Esophagus mucosa (tissue), 1 donor: ENCODE data around the gene NFKB1. TPM values are rescaled to one million over a fixed set of nuclear protein-coding genes. Genes with fewer than 3 reads are reported as not detected.

ENCODE experiments used
- ATAC-seq: fragments of 200-7000 bp; cut with Tn5 transposase; one replicate; pipeline ENCODE4 v1.9.1; 2020
- total RNA-seq: library from RNA; stranded (reverse); gene quantifications from one replicate; pipeline ENCODE4 v1.2.4, GENCODE V29; 2023
- donor health status: DM: yes; HTN: yes; CAD: no.

The NFKB1 gene
- total RNA-seq, 1 donor from 2014 or later: 35.2 TPM

DNA sequence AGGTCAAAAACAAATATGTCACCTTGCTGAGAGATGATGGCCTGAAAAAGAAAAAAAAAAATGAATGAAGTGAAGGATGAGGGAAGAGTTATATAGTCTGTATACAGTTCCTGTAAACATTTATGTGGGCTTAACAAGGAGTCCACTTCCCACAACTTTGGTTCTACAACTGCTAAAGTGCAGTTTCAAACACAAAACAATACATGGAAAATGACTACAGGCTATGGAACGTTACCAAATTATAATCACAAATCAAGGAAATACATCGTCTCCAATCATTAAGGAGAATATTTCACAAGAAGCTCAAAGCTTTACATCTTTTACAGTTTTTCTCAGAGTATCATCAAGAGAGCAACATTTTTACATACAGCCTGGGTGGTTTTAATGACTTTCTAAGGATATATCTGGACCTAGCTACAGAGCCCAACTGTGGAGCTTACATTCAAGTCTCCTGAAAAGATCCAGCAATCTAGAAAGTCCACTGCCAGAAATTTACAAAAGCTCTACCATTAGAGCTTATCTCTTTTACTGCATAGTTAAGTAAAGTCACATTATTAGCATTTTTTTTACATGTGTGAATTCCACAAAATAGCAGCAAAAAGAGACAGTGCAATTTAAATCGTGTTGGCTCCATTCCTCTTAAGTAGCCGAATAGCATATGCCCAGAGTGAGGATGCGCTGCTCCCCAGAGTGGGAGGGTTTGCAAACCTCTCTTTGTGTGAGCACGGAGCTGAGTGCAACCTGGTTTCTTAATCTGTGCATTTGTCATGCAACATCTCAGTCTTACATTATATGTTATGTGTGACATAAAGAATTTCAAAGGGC, 131.3 kb downstream of the NFKB1 start:
- no peak for ATAC-seq

DNA sequence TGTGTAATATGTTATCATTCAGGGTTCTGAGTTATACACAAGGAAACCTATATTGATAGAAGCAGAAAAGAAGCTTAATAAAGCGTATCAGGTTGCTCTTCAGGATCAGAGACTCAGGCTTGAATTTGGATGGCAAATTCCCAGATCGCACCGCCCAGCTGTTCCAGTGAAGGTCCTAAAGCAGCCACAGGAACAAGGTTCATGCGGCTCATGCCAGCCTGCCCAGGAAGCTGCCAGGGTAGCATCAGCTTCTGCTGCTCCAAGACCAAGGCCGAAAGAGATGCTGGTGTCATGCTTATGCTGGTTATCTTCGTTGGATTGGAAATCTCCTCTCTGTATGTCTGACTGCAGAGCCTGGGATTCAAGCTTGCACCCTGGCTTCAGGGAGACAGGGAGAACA, 131.9 kb downstream of the NFKB1 start:
- no peak for ATAC-seq

DNA sequence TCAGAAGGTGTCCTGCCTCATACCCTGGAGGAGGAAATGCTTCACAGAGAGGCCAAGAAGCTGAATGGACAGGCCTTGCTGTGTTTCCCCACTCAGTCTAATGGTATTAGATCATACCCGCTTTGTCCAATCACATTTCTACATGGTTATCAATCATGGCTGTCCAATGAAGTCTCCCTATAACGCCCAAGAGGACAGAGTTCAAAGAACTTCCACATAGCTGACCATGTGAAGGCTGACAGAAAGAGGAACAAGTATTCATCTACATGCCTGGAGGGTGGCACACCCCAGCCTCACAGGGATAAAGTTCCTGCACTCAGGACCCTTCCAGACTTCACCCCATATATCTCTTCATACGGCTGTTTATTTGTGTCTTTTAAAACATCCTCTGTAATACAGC, 136.2 kb downstream of the NFKB1 start:
- no peak for ATAC-seq

DNA sequence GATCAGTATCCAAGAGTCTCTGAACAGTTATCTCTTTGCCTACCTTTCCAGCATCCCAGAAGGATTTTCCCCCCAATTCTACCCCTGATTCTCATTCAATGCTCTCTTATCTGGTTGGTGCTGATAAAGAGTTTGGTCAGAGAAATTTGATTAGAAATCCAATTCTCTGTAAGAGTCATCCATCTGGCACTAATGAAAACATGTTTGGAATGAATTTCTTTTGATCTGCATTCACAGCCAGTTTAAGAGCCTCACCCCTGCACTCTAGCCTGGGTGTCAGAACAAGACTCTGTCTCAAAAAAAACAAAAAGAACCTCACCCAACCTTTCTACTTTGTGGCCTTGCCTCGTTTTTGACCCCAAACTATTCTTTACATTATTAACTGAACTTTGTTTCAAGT, 137.5 kb downstream of the NFKB1 start:
- ATAC-seq: no peak

DNA sequence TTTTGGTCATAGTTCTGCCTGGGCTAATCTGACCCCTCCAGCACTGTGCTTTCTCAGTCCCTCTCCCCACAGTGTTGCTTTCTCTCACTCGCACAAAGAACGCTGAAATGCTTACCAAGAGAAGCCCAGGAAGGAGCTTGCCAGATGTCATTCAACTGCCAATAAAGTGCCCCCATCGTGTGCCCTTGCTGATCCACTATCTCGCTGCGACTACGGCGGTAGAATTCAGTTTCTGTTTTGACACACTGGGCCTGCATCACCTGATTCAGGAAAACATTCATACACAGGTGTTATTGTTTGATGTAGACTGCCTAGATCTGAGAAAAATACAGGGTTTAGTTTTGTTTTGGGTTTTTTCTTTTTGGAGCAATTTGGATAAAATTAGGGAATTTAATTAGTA, 138.4 kb downstream of the NFKB1 start:
- ATAC-seq: no peak

DNA sequence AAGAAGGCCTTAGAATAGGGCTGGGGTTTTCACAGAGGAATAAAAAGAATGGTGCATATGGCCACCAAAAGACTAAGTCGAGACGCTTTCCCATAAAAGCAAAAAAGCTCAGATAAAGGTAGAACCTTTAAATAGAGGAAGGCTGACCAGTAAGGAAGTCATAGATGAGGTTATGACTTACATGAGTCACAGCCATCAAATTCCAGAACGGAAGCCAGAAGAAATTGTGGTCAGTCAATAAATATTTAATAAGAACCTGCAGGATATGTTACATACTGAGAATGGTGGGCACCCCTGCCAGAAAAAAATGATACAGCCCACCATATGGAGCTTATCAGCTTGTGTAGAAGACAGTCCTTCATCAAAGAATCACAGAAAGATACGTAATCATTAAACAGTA, 139.5 kb downstream of the NFKB1 start:
- ATAC-seq: no peak

DNA sequence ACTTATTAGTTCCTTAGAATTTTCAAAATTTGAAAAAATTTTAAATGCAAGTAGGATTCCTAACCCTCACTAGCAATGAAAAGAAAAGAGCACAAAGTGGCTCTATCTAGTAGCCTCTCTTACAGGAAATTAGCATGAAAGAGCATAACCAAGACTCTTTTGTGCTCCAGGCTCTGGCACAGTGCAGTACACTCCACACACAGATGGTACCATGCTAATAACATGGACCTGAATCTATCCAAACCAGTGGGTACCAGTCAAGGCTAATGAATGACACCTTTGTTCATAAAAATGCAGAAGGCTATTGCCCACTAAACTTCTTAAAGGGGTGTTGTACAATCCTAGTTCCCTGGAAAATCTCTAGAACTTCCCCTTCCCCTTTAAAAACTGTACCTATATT, 140.6 kb downstream of the NFKB1 start:
- ATAC-seq: no peak

DNA sequence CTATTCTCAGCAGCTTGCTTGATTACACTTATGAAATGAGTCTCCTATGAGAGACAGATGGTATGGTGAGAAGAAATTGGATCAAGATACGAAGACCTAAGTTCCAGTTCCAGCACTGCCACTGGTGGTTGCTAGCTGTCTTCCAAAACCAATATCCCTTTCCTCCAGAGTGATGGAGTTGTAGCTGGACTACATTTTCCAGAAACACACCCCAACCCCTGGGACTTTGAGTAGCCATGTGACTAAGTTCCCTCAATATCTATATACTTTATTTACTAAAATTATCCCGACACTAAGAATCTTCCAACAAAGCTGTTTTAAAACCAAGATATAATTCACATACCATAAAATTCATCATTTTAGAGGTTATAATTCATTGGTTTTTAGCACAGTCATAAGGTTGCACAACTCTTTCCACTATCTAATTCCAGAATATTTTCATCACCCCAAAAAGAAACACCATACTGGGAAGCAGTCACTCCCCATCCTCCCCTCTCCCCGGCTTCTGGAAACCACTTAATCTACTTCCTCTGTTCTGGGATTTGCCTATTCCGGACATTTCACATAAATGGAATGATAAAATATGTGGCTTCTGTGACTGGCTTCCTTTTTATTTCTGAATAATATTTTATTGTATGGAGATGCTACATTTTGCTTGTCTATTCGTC, 141.6 kb downstream of the NFKB1 start:
- no peak for ATAC-seq

DNA sequence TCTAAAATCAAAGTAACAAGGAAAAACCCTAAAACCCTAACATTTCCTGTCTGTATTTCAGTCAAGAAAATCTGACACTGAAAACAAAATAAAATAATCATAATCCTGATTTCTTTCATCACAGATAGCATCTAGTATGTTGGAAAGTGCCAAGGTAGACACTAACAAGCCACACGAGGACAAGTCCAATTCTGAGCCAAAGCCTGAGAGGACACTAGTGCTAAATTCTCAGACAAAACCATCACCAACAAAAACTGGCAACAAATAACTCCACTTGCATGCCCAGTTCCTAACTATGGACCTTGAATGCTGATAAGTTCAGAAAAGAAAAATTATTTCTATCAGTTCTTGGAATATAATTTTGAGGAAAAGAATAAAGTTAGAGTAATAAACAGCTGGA, 146.0 kb downstream of the NFKB1 start:
- no peak for ATAC-seq

DNA sequence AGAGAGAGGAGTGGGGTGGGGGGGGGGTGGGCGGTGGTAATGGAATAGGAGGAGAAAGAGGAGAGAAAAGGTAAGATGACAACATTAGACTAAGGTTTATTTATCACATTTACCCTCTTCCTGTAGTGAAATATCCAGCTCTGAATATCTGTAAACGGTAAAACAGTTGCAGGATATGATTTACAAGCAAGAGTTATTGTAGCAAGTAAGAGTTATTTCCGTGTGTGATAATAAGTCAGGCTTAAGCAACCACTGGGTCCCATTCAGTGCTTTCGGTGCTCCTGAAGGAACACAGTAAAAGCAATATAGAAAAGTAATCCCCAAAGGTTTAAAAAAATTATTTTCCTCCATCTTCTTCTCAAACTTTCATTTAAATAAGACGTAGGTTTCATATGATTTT, 156.0 kb downstream of the NFKB1 start:
- ATAC-seq: no peak

DNA sequence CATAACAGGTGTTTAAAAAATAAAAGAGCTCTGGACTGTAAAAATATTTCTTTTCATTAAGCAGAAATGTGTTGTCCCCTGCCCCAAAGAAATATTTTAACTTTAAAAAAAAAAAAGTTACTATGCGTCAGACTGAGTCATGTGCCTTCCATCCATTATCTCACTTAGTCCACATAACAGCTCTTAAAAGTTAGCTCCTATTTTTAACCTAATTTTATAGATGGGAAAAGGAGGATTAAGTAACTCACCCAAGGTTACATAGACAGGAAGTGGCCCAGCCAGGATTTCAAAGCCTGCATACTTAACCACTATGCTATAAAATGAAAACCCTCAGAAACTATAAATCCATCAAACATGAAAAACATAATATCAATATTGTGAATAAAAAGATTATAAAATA, 161.9 kb downstream of the NFKB1 start:
- no peak for ATAC-seq

DNA sequence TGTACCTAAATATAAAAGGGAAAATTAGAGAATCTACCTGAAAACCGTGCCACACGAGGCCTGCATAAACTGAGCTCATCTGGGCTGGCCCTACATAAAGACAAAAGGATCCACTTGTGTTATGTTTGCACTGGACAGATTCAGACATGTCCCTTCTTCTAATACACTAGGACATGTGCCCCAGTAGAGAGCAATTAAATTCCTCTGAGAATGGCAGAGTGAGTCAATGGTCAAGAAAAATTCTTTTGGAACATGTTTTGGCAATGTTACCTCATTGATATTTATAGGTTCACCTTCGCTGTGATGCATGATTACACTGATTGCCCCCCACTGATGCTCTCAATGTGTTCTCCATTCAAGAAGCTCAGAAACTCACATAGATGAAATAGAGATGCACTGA, 164.4 kb downstream of the NFKB1 start:
- peak; percentile 49 for ATAC-seq

Other genes with a start within 250 kb of the NFKB1 start
- gene SLC39A8, start 155.9 kb upstream of the NFKB1 start, total RNA-seq: 3.1 TPM